Measurements from ENCODE around the gene NELL2. TPM values are rescaled to one million over a fixed set of nuclear protein-coding genes. Genes with fewer than 3 reads are reported as not detected.

NELL2 gene
- total RNA-seq, 2 donors from 2014 or later, result 47.5 to 82.3 TPM

DNA sequence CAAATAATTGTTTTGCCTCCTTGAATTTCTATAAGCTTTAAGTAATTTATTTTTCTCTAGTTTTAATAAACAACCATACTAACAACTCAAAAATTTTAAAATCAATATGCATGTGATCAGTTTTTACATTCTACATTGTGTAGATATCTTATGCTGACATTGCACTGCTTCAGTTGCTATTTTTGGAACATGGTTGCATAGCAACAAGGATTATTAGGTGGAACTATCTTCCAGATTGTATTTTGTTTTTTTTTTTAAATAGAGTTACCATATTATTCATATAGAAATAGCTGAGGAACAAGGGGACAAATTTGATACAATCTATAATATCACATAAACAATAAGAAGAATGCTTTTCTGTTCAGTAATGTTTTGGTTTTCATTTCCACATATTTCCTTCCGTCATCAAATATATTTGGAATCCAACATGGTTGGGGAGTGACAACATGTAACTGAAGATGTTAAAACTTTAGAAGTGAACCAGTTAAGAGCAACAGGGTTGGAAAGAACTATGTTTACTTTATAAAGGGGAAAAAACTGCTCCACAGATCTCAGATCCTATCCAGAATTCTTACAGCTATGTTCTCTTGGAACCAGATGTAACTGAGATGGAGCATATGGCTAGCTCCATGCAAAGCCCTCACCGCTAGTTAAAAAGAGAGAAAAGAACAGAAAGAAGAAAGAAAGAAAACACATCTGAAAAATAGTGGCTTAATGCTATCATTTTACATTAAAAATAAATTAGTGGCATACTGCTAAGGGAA, 235.5 kb downstream of the NELL2 start:
- H3K36me3 Mint-ChIP-seq, result peaks cover 5 to 9% of the 10 kb centered on the region in 2 donors
- peaks cover 0 to 5% of the 10 kb centered on the region in 2 donors for H3K9me3 Mint-ChIP-seq
- no peak overlapping the region for H3K27ac Mint-ChIP-seq
- ATAC-seq, result no peak
- DNase-seq (ENCODE audit: low spot score in 2 of 2), result no peak

DNA sequence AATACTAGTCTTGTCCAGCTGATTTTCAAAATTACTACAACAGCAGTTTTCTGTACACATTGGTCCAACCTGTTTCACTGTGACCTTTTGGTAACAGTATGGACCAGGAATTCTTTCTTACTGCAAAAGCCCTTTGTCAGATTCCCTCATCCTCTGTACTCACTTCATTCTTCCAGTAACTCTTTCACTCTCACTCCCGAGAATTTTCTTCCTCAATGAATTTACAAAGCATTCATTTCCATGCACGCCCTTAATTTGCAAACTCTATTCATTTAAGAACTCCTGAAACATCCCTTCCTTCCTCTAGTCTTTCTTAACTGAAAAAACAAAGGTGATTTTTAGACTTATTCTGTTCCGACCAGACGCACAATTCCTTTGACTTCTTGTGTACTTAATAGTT, 238.2 kb downstream of the NELL2 start:
- H3K9me3 Mint-ChIP-seq, result peaks cover 0 to 5% of the 10 kb centered on the region in 2 donors
- no peak overlapping the region for H3K27ac Mint-ChIP-seq
- ATAC-seq (no peak), DNase-seq (ENCODE audit: low spot score in 2 of 2) (no peak)
- peaks cover 5 to 9% of the 10 kb centered on the region in 2 donors for H3K36me3 Mint-ChIP-seq

DNA sequence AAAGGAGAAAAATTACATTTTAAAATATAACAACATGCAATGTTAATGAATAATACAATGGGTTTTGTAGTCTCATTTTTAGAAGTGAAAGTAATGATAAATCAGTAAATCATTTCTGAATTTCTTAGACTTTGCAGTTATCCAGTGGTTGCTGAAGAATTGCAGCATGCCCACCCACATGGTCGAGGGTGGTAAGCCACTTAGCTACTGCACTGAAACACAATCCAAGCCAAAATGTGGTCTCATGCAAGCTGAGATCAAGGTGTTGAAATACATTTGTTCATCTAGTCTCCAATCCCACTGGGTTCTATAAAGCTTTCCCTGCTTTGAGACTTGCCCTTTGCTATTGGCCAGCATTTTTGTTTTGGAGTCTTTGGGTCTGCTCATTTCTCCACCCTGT, 247.9 kb downstream of the NELL2 start:
- Mint-ChIP-seq H3K27ac (no peak overlapping the region), H3K9me3 (no peaks in the 10 kb centered on the region), H3K36me3 (peaks cover 0 to 9% of the 10 kb centered on the region in 2 donors)
- no peak for DNase-seq (ENCODE audit: low spot score in 2 of 2)
- ATAC-seq, result no peak

DNA sequence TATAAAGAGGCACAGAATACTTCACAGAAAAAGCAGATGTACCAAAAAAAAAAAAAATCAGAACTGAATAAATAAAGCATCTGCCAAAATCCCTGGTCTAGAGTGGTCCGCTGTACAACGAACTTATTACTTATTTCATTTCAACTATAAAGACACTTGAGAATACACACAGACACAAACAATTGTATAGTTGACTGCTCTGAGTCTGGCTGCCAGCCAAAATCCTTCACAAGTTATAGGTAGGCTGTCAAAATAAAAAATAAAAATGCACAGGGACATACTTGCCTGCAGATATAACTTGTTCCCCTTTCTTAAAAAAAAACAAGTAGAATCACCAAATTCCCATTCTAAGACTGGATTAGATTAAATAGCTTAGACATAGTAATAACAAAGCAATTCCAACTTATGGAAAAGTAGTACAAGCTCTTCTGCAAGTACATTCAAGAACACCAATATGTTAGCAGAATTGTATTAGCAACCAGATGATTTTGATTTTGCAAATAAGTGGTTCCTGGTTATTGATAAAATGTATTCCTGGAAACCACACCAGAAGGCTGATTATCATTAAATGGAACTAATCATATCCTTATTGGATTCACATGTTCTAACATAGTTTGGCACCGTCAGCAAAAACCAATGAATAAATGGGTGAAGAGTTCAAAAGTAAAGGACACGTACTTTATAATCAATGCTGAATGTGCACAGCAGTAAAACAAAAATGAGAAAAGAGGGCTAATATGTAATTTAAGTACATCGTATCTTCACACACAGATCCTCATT, 248.5 kb downstream of the NELL2 start:
- Mint-ChIP-seq H3K36me3 (peaks cover 0 to 9% of the 10 kb centered on the region in 2 donors), H3K9me3 (no peaks in the 10 kb centered on the region), H3K27ac (peak overlapping the region in 1 of 2 donors; percentile 16)
- DNase-seq (ENCODE audit: low spot score in 2 of 2) (no peak), ATAC-seq (no peak)

DNA sequence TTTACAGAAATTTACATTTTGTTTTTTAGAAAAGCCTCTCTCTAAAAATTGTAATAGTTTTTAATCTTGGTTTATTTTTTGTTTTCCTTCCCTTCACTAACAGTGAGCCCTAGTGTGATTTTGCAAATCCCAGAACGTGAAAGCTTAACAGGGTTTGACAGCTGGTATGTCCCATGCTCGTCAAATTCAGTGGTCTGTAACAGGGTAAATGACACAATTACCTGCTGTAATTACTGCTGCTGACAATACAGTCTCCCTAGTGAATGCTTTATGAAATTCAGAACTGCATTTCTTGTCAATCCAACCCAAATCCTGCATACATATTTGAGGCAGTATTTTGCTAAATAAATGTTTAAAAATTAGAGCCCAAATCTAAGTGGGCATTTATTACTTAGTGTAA, 249.2 kb downstream of the NELL2 start:
- H3K9me3 Mint-ChIP-seq, result no peaks in the 10 kb centered on the region
- ATAC-seq (no peak), DNase-seq (ENCODE audit: low spot score in 2 of 2) (no peak)
- H3K27ac Mint-ChIP-seq, result peak overlapping the region in 1 of 2 donors; percentile 16
- peaks cover 0 to 9% of the 10 kb centered on the region in 2 donors for H3K36me3 Mint-ChIP-seq

DNA sequence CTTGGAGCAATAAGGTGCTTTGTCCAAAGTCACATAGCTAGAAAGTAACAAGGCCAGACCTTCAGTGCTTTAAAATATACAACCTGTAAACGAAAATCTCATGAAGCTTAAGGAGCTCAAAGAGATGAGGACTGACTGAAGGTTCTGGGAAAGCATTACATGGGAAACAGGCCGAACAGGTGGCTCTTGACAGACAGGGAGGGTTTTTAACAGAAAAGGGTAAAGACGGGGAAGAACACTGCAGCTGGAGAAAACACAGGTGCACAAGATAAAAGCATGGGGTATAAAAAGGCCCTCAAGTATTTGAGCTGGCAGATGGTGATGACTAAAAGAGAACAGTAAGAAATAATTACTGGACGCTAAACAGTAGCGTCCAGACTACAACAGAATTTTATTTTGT, 257.2 kb downstream of the NELL2 start:
- Mint-ChIP-seq H3K27ac (no peak overlapping the region), H3K9me3 (no peaks in the 10 kb centered on the region), H3K36me3 (no peaks in the 10 kb centered on the region)
- ATAC-seq, result no peak
- no peak for DNase-seq (ENCODE audit: low spot score in 2 of 2)

DNA sequence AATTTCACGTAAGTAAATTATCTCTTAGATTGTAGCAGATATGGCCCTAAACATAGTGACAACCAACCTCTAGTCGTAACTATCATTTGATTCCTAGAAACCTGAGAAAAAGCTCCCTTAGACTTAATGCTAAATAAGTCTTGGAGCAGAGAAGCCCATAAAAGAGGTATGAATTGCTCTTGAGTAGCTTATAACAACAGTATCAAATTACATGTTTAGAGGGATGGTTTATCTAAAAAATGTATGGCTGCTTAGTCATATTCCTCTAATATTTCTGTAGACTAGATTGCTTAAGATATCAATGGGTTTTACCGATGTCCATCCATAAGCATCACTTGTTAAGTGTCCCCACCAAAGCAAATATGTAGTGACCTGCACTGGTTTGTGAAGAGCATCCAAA, 259.7 kb downstream of the NELL2 start:
- DNase-seq (ENCODE audit: low spot score in 2 of 2) (no peak), ATAC-seq (no peak)
- Mint-ChIP-seq H3K9me3 (no peaks in the 10 kb centered on the region), H3K36me3 (no peaks in the 10 kb centered on the region), H3K27ac (no peak overlapping the region)

DNA sequence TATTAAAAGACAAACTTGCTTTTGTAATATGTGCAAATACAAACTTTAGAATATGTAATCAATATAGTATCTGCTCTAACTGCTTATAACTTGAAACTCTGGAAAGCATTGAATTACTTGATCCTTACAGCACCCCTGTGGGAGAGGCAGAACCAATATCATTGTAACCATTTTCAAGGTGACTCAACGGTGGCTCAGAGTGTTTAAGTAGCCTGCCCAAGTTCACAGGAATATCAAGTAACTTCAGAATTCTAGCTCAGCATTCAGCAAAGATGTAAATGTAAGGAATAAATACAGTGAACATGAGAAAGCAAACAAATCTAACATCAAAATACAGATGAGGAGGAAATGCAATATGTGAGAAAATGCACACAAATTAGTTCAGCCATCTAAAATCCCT, 264.6 kb downstream of the NELL2 start:
- no peak for DNase-seq (ENCODE audit: low spot score in 2 of 2)
- ATAC-seq, result no peak
- H3K9me3 Mint-ChIP-seq, result no peaks in the 10 kb centered on the region
- H3K27ac Mint-ChIP-seq, result no peak overlapping the region
- peaks cover 11 to 12% of the 10 kb centered on the region in 2 donors for H3K36me3 Mint-ChIP-seq

DNA sequence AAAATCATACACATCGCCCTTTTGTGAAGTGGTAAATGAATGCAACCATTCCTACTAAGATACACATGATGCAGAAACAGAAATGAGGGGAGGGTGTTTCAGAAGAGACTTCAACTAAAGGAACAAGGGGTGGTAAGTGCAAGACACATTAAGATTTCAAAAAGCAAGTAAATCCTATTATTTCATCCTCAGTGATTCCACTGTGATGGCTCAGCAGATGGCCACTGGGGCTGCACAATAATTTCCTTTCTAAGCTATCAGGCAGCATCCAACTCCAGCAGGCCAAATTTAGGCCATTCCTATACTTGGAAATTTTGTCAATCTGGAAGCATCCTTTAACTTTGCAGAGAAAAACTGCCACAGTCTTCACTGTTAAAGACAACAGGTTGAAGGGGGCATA, 272.4 kb downstream of the NELL2 start:
- Mint-ChIP-seq H3K27ac (no peak overlapping the region), H3K36me3 (peaks cover 0 to 4% of the 10 kb centered on the region in 2 donors), H3K9me3 (no peaks in the 10 kb centered on the region)
- DNase-seq (ENCODE audit: low spot score in 2 of 2) (no peak), ATAC-seq (no peak)

DNA sequence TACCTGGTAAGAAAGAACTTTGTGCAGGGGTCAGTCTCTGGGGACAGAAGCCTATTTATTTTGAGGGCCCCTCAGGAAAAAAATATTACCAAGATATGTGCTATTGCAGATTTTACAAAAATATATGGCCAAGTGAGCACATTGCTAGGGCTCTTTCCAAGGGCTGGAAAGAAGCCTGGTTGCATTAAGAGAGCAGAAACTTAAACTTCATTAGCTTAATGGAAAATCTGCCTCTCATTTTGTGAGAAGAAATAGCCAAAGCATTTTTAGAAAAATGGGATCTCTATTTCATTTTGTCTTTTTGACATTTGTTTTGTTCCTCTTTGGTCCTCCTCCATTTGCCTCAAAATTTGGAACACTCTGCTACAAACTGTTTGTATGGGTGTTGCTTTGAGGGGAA, 283.5 kb downstream of the NELL2 start:
- Mint-ChIP-seq H3K9me3 (peaks cover 4 to 6% of the 10 kb centered on the region in 2 donors), H3K27ac (no peak overlapping the region), H3K36me3 (peaks cover 0 to 5% of the 10 kb centered on the region in 2 donors)
- ATAC-seq (no peak), DNase-seq (ENCODE audit: low spot score in 2 of 2) (no peak)

DNA sequence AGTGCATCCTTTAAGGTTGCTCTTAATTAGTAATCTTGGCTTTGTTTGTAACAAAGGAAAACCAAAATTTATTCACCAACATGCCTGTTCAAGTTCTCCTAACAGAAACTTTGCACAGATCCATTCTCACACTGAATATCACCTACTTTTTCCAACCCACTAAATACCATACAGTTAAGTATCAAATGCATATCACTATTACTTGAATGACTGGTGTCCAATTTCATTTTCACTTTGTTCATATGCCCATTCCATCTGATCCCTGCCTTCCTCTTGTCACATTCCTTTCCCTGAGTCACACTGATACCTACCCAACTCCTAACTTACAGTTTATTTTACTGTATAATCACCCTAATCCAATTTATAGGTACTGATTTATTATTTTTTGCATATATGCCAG, 286.4 kb downstream of the NELL2 start:
- no peak overlapping the region for H3K27ac Mint-ChIP-seq
- DNase-seq (ENCODE audit: low spot score in 2 of 2), result no peak
- H3K36me3 Mint-ChIP-seq, result peaks cover 0 to 5% of the 10 kb centered on the region in 2 donors
- H3K9me3 Mint-ChIP-seq, result peaks cover 4 to 6% of the 10 kb centered on the region in 2 donors
- ATAC-seq, result peak; percentile 50 to 71

DNA sequence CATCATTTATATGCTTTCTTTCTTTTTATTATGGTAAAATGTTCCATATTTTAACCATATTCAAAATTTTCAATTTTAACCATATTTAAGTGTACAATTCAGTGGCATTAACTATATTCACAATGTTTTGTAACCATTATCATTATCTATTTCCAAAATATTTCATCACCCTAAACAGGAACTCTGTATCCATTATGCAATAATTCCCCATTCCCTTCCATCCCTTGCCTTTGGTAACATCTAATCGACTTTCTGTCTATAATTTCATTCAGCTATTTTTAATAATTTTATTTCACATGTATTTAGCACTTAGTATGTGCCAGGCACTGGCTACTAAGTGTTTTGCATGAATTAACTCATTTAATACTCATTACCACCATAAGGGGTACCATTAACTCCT, 287.5 kb downstream of the NELL2 start:
- ATAC-seq, result no peak
- no peak for DNase-seq (ENCODE audit: low spot score in 2 of 2)

DNA sequence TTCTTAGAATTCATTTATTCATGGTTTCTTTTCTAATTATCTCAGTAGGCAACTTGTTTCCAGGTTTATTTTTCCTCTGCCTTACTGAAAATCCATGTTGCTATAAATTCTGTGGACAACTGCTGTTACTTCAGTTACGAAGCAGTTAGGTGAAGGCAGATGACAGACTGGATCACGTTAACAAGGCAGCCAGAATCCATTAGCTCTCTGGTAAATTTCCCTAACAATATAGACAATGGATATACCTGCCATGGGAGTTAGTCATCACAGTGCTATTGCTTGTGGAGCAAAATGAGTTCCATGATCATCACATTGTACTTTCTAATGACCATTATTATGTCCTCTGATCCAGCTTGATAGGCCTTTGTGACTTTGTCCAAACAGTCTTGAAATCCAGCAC, 291.5 kb downstream of the NELL2 start:
- Mint-ChIP-seq H3K27ac (no peak overlapping the region), H3K36me3 (no peaks in the 10 kb centered on the region), H3K9me3 (peaks cover 0 to 3% of the 10 kb centered on the region in 2 donors)
- ATAC-seq (no peak), DNase-seq (ENCODE audit: low spot score in 2 of 2) (no peak)

More for the DNA sequence above, 287.5 kb downstream of the NELL2 start:
- no peak overlapping the region for H3K27ac Mint-ChIP-seq
- peaks cover 4 to 6% of the 10 kb centered on the region in 2 donors for H3K9me3 Mint-ChIP-seq
- H3K36me3 Mint-ChIP-seq, result peaks cover 0 to 5% of the 10 kb centered on the region in 2 donors

DNA sequence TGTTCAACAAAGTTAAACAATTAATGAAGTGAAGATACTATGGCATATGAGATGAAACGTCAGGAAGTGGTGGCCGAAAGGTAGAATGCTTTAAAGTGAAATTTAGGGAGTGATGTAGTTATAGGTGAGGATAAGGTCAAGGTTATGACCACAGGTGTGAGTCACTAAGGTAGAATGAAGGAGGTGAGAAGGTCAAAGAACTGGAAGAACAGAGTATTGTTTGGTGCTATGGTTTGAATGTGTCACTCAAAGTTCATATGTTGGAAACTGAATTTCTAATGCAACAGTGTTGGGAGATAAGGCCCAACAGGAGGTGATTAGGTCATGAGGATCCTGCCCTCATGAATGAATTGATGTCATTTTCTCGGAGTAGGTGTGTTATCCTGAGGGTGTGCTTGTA, 293.6 kb downstream of the NELL2 start:
- Mint-ChIP-seq H3K9me3 (peaks cover 0 to 3% of the 10 kb centered on the region in 2 donors), H3K27ac (peak overlapping the region in 1 of 2 donors; percentile 42), H3K36me3 (peaks cover 0 to 15% of the 10 kb centered on the region in 2 donors)
- ATAC-seq (peak in 1 of 2 donors; percentile 93), DNase-seq (ENCODE audit: low spot score in 2 of 2) (no peak)

DNA sequence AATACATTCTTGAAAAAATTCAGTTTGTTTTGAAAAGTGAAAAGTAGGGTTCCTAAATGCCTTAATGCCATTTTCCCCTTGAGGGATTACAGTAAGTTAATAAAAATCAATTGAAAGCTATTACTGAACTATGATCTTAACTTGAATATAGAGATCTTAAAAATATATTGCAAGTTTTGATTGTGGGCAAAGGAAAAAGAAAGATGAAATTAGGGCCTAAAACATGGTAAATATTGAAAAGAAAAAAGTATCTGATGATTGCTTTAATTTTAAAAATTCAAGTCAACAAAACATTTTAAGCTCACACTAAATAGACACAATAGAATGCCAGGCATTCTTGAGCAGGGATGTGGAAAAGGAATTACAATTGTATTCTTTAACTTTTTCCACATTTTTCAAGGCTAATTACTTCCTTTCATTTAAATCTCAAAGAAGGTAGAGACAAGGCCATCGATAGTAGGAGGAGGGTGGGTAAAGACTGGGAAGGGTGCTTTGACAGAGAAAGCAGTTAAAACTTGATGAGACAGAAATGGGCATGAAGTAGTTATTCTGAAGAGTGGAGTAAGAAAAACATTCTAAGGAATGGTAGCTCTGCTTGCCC, 294.4 kb downstream of the NELL2 start:
- no peak overlapping the region for H3K27ac Mint-ChIP-seq
- DNase-seq (ENCODE audit: low spot score in 2 of 2) (no peak), ATAC-seq (no peak)
- H3K36me3 Mint-ChIP-seq, result peaks cover 0 to 15% of the 10 kb centered on the region in 2 donors
- H3K9me3 Mint-ChIP-seq, result peaks cover 0 to 3% of the 10 kb centered on the region in 2 donors

DNA sequence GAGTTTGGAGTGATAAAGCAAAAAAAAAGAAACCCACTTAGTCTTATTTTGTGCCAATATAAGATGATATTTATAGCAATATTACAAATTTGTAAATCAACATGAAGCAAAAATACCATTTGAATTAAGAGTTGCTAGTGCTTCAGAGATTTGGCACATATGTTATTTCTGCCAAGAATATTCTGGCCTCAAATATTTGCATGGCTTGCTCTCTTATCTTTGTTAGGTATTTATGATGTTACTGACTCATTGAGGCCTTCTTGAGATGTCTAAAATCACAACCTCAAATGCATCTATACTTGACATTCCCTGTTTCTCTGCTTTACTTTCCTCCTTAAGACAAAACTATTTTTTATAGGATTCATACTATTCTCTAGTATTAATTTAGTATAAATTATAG, 301.5 kb downstream of the NELL2 start:
- Mint-ChIP-seq H3K27ac (no peak overlapping the region), H3K9me3 (peaks cover 0 to 3% of the 10 kb centered on the region in 2 donors), H3K36me3 (peaks cover 5 to 15% of the 10 kb centered on the region in 2 donors)
- ATAC-seq, result no peak
- no peak for DNase-seq (ENCODE audit: low spot score in 2 of 2)

DNA sequence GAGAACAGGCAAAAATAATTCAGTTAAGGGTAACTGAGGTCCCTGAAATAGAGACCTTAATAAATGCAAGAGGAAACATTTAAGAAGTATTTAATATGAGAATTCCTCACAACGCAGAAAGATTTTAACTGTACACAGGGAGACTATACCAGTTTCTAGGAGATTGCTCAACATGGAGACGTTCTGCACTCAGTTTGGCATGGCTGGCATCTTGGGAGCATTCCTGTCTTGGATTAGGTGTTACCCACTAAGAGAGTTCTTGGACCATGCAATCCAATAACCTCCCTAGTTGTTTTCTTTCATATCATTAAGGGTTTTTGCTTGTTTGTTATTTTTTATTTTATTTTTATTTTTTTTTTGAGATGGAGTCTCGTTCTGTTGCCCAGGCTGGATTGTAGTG, 302.4 kb downstream of the NELL2 start:
- Mint-ChIP-seq H3K27ac (no peak overlapping the region), H3K9me3 (peaks cover 0 to 3% of the 10 kb centered on the region in 2 donors), H3K36me3 (peaks cover 5 to 11% of the 10 kb centered on the region in 2 donors)
- no peak for ATAC-seq
- DNase-seq (ENCODE audit: low spot score in 2 of 2), result no peak

All from activated naive CD4-positive, alpha-beta T cell treated with anti-CD3 and anti-CD28 coated beads, Interleukin-2, amount 50 U/mL, for 72 hours (primary cell).